Inflammatory macrophage (primary cell): ENCODE results near the gene FGFBP2.
A peak's percentile ranks its signal among the peaks of the same experiment; 100 is the strongest.

ENCODE experiments used
- DNase-seq, 2 donors: peaks; one replicate each; pipeline ENCODE4 v3.0.0-alpha.2; 2020 to 2022
- total RNA-seq, 18 experiments: gene quantifications; one replicate each; lab custom pipeline; 2026; ENCODE audit warnings: mixed read lengths in 6 of 18, inconsistent platforms in 2 of 18; lab: John Stamatoyannopoulos, UW

FGFBP2 gene
- 0 to 0.13 (median 0) reads per million in 18 experiments for total RNA-seq

GRCh38 chr4:15963001-15963451, at the start of gene FGFBP2:
TSS of gene FGFBP2 (minus strand) at chr4:15963175. CDS start at chr4:15963129, 46 bp downstream.
- DNase-seq, result peak; percentile 44 to 54

DNA sequence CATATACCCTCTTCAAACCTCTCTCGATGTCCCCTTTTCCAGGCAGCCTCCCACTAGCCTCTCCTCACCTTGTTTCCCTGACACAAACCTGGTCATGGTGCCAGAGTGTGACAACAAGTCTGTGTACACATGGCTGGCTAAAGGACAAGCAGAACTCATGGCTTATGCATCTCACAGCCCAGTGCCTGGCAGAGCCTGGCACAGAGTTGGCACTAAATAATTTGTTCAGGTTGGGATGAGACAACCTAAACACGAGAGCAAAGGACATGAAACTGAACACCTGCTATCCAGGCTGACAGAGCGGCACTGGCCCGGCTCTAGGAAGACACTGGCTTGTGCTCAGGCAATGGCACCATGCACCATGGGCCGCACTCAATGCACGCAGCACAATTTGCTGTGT, 48.2 kb upstream of the FGFBP2 start:
- no peak for DNase-seq

DNA sequence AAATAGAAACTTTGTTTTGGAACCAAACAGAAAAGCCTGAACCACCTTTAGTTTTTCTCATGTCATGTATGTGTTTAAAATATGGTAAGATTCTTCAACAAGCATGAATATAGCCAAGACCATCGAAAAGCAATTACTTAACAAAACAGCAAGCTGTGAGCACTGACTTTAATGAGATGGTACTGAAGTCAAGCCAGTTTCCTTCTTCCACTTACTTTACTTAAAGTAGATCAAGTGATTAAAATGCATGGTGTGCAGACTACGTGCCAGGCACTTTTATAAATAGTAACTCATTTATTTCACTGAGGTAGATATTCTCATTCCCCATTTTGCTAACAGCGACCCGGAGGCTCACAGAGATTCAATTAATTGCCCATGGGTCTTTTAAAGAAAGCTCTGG, 46.2 kb upstream of the FGFBP2 start:
- DNase-seq, result no peak

DNA sequence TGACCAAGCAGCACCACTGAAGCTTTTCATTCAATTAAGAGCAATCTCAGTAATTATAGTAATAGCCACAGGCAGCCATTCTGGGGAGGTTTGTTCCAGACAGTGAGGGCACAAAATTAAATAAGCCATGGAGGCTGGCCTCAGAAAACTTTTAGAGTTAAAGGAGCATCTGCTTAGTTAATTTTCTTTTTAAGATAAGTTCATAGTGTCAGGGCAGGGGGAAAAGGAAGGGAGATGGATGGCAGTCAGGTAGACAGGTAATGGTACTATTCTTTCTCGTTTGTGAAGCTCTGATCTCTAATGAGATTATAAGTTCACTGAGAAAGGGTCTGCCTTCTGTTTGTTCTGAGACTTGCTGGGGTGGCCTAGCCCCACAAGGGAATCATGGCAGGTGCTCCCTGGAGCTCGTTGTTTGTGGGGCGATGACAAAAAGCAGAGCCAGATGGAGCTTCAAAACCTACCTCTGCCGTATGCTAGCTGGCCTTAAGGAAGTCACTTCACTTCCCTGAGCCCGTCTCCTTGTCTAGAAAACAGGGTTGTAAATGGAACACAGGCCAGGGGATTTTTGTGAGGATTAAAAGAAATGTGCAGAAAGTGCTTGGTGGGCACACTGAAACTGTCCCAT, 44.6 kb upstream of the FGFBP2 start:
- no peak for DNase-seq

DNA sequence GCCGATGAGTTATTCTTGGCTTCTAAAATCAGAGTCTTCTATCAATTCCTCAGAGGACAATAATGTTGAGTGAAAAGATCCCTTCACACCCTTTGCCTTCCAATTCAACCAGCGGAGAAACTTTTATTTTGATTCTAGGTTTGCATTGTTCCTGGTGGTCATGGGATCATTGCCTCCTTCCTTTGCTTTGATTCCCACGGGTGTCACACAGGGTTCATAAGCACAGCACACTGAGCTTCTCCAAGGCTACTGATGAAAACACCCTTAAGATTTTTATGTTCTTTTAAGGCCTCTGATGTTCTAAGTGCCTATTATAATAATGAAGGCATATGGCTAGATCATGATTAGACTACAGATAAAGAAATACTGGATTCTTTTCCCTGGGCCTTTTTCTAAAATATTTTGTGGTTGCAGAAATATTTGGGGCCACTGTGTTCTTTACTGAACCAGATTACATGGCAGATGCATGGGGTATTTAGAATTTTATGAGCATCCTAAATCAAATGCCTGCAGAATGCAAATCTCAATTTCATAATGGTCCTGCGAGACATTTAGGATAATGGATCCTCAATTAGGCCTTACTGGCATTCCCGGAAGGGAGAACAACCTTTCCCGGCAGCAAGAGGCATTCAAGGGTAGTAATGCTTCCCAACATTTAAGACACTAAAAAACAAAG, 43.9 kb upstream of the FGFBP2 start:
- no peak for DNase-seq

DNA sequence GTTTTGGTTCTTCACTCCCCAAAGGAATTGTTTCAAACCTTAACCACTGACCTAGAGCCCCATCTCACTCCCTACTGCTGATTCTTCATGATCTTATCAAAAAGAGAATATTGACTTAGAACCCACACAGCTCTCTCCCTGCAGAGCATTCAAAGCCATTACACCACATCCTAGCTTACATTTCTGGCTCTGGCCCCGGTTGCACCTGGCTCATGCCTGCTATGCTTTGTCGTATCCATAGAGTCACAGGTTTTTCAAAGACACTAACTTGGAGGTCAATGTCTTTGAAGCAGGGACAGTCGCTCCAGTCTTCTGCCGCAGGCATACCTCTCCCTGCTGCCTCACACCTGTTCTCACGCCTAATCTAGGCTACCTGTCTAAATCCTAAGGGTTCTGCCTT, 42.7 kb upstream of the FGFBP2 start:
- no peak for DNase-seq

GRCh38 chr4:16001484-16001858, 38.5 kb upstream of the FGFBP2 start:
- DNase-seq, result peak; percentile 90 to 91

- DNase-seq, result no peak
These were observed 37.9 kb upstream of the FGFBP2 start for GRCh38 chr4:16000708-16001483.

DNA sequence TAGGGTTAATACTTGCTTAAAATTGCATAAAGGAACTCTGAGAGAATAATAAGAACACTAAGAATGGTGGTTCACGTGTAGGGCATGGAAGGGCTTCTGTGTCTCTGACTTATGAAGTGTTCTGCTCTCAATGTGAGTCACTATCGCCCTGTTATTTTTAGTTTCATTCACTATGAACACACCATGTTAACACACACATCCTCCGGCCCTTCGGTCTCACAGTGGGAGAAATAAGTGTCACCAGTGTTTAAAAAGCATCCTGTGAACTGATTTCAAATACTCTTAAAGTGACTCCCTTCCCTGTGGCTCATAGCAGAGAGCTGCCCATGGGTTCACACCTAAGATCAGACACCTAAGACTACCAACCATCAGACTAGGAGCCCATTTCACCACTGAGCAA, 33.8 kb upstream of the FGFBP2 start:
- no peak for DNase-seq

- DNase-seq, result no peak
These were observed 32.9 kb upstream of the FGFBP2 start for GRCh38 chr4:15995826-15996225.

DNA sequence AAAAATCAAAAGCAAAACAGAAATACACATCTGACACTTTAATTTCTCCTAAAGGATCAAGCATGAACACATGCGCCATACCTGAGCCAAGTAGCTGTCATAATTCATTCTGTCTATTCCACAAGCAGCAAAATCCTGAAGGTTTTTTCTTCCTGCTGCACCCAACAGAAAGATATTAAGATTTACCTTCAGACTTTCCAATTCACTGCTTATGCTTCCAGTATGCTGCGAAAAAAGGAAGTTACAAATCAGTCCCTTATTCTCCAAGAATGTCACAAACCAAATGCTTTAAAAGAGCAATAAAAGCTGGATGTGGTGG, 29.2 kb upstream of the FGFBP2 start:
- DNase-seq, result peak in 1 of 2 donors; percentile 13

GRCh38 chr4:15990570-15991285, 27.8 kb upstream of the FGFBP2 start:
- DNase-seq, result no peak

DNA sequence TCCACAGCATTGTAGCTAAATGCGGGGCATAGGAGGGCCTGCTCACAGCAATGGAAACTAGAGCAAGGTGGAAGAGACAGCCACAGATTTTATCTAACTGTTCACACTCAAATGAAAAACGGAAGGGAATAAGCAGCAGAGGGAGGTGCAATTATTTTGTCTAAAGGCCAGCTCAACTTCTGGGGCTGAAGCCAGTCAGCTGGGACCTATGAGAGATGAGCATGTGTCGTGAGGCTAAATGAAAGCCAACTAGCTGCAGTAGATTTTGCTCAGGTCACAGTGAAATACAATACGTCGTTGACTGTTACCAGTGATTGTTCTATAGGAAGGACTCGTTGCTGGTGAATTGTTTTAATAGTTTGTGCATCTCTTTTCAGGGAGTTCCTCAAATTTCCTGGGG, 26.4 kb upstream of the FGFBP2 start:
- no peak for DNase-seq

DNA sequence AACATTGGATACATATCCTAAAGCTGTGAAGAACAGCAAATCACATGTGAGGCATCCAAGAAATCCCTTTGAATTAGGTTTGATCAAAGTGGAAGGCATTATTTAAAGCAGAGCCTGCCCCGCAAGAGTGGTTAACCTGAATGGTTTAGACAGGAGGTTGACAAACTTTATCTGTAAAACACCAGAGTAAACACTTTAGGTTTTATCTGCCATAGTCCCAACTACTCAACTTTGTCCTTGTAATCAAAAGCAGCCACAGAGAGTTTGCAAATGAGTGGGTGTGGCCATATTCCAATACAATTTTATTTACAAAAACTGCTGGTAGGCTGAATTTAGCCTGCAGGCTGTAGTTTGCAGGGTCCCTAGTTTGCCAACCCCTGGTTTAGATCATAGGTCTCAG, 25.2 kb upstream of the FGFBP2 start:
- DNase-seq, result no peak

DNA sequence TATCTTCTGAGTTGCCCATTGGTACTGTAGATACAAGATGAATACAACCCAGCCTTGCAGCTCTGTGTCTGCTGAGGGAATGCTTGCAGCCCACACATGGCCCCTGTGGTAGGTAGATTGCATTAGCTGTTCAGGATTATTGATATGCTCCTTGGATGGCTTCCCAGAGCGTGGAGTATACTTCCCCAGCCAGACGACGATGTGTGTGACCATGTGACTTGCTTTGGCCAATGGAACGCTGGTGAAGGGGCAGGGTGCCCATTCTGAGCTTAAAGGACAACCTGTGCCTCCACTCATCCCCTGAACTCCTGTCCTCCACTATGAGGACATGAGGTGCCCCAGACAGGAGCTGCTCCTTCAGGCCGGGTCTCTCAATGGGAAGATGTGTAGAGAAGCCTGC, 23.9 kb upstream of the FGFBP2 start:
- no peak for DNase-seq

DNA sequence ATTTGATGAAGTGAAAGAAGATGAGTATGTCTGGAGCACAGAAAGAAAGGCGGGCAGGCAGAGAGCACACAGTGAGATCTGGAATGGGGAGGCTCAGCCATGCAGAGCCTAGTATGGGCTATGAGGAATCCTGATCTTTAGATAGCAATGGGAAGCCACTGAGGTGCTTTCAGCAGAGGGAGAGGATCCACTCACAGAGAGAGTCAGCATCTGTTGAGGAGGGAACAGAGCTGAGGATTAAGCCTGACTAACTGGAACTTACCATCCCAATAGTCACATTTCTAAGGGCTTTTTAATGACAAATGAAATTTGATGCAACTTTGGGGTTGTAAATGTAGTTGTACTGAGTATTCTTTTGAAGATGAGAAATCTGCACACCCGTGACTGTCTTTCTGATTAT, 20.6 kb upstream of the FGFBP2 start:
- no peak for DNase-seq

- peak; percentile 11 to 12 for DNase-seq
These were observed 20.0 kb upstream of the FGFBP2 start for GRCh38 chr4:15982842-15983524.

- DNase-seq, result no peak
These were observed 13.8 kb upstream of the FGFBP2 start for GRCh38 chr4:15976456-15977447.

DNA sequence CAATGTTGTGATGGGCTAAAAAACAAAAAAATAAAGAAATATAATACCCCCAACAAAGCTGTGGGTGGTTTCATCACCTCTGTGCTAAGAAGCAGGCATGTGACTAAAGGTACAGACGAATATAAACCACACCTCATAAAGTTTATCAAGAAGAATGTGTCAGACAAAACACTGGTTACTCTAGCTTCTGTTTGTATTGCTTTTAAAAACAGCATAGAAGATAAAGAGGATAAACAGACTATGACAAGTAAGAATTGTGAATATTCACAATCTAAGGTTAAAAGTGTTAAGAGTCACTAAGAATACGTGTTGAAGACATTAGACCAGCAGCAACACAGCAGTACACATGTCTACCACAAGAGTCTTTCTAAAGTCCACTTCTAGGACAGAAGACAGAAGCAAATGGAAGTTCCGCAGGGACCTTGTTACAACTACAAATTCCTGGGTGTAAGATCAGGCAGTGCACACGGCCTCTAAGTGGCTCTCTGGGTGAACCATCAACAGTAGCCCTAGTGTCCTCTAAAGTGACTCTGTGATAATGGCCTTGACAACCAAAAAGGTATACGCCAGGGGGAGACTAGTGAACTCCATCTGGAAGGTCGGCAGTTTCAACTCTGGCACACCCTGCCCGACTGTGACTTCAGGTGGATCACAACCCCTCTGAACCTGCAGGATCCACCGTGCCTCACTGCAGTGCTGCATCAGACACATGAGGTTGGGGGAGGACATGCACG, 8.3 kb upstream of the FGFBP2 start:
- DNase-seq, result no peak

DNA sequence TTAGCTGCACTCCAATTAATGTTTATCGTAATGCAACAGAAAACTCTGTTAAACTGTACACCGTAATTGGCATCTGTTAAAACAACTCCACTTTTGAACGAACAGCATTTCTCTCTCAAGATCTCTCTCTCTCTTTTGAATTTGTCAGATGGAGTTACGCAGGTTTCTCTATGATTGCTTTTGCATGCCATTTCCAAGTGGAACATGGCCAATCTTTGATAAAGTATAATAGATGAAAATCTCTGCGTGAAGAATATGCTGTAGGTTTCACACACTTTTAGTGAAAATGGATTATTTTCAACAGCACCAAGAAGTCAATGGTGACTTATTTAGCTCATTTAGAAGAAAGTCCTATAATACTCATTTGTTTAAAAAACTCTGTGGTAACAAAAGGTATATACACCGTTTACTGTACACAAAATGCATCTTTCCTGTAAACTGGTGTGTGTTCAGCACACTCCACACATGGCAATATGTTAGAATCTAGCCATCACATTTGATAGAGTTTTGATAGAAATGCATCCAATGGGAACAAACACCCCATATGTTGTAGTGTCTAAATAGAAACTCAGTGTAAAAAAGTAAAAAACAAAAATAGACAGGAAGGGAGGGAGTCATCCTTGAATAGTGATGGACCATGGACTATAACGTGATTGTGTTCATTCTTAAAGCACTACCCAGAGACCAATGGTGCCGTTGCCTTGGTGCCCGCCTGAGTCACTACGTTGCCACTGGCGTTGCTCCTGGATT, 5.8 kb upstream of the FGFBP2 start:
- DNase-seq, result no peak
